Activated CD4-positive, alpha-beta T cell treated with anti-CD3 and anti-CD28 coated beads, Interleukin-2, amount 50 U/mL, for 24 hours (primary cell): ENCODE measurements around the gene NOTUM.
"Not testable (repeated sequence)": the region's sequence is repeated elsewhere in the genome, so short reads cannot be mapped to it uniquely, and the experiment has no call there.

Source experiments
- DNase-seq, 2 donors: peaks; one replicate each; pipeline ENCODE4 v3.0.0-alpha.2; 2020; ENCODE audit warnings: low read depth in 1 of 2, low spot score in 1 of 2

The NOTUM gene

DNA sequence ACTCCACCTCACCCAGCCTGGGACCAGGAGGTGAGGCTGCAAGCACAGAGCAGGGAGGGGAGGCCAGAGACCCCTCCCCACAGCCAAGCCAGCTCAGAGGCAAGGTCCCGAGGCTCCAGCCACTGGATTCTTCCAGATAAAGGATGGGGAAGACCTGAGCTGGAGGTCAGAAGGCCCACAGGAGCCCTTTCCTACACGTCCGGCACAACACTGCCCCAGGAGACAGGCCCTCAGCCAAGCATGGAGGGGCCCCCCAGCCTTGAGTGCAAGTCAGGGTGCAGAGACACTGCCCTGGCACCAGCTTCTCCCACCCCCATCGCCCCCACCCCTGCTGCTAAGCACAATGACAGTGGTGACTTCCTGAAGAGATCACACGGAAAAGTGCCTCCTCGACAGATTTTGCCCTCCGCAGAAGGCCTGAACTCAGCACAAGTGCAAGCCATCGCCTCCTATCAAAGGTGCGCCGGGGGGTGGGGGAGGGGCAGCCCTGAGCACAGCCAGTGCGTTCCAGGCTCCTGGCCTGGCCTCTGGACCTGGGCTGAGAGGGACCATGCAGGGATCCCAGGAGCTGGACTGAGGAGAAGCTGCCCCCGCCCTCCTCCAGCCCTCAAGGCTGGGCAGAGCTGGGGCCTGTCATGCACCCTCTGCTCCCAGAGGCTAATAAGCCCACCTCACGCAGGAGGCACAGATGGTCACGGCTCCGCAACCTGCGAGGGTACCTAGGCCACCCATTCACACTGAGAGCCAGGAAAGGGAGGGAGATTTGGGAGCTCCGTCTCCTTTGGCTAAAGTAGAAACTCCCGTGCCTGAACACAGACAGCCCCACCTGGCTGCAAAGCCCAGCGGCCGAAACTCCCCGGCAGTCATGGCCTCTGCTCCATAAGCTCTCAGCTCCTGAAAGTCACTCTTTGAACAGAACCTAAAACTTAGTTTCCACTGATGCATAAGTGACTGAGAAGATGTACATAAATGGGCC, 36.1 kb downstream of the NOTUM start:
- no peak for DNase-seq

DNA sequence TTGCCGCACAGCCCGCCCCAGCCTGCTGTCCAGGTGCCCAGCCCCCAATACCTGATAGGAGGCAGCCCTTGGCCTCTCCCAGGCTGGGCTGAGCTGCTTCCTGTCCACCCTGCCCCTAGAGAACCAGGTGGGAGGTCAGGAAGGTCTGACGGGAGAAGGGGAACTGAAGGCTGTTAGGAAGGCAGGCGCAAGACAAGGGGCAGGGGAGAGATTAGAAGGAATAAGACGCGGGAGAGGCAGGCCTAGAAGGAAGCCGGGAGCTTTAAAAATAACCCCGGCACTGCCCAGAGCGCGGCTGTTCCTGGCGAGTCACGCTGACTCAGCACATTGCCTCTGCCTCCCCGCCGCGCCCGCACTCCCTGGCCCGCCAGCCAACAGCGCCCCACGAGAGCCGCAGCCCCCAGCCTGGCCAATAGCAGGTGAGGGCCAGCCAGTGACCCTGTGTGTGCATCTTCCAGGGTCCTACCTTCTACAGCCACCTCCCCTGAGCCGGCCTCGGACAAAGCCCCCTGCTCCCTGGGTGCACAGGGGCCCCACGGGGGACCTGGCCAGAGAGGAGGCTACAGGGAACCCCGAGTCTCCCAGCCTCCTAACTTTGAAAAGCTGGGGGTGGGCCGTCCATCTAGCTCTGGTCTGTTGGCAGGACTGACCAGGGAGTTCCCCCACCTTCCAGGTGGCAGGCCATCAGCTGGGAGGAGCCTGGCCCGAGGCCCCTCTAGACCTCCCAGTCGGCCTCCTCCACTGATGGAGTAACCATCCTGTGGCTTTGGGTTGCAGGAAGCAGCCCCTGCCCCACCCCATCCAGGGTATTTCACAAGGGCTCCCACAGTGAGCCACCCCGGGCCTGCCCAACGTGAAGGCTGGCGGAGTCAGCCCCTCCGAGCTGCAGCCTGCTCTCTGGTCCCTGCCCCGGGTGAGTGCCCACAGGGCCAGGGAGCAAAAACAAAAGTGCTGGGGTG, 37.4 kb downstream of the NOTUM start:
- no peak for DNase-seq

DNA sequence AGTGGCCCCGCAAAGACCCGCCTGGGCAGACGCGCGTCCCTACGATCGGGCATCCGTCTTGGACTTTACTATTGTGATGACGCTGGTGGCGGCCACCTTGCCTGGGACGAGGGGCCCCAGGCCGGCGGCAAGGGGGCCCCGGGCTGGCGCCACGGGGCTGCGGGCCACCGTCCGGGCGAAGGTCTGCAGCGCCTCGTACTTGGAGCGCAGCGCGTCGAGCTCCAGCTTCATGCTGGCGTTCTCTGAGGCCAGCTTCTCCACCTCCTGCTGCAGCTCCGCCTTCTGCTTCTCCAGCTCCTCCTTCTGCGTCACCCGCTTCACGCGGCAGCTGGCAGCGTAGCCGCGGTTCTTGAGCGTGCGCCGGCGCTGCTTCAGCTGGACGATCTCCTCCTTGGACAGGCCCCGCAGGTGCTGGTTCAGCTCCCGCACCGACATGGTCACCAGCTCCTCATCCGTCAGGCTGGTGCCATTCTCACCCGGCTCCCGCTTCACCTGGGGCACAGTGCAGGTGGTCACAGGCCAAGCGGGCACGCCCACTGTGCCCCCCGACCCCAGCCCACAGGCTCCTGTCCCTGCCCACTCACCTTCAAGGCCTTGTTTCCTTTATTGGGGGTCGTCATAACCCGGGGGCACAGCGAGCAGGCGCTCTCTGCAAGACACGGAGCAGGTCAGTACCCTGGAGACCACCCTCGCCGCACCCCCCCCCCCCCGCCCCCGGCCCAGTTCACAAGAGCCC, 38.3 kb downstream of the NOTUM start:
- DNase-seq: no peak

DNA sequence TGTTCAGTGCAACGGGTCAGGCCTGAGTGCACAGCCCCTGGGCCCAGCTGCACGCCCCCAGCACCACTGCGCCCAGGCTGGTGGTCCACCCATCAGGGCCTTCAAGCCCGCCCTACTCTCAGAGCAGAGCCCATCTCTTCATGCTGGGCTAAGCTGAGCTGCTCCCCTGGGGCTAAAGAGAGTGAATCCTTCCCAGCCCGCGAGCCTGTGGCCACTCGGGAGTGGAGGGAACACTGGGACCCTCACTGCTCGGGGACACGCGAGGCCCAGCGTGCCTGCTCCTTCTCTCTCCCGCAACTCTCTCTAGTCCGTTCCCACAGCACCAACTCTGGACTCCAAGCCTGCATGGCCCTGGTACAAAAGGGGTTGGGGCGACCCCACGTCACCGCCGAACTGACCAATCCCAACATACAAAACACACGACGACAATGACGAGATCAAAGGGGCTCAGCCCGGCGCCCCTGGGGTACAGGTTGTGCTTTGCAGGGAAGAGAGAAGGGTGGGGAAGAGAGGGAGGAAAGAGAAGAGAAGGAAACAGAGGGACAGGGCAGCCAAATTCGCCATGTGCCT, 38.9 kb downstream of the NOTUM start:
- no peak for DNase-seq

DNA sequence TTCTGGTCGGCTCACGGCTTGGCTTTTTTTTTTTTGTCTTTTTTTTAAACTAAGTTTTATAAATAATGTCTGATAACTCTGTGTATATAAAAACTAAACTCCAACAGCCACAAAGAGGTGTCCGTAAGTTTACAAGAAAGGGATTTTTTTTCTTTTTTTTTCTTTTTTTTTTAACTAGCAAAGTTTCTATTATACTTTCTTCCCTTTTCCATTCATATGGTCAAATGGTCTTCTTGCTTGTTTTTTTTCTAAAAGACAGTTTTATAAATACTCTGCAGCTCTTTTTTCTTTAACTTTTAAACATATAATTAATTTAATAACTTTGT, 39.5 kb downstream of the NOTUM start:
- DNase-seq: no peak

DNA sequence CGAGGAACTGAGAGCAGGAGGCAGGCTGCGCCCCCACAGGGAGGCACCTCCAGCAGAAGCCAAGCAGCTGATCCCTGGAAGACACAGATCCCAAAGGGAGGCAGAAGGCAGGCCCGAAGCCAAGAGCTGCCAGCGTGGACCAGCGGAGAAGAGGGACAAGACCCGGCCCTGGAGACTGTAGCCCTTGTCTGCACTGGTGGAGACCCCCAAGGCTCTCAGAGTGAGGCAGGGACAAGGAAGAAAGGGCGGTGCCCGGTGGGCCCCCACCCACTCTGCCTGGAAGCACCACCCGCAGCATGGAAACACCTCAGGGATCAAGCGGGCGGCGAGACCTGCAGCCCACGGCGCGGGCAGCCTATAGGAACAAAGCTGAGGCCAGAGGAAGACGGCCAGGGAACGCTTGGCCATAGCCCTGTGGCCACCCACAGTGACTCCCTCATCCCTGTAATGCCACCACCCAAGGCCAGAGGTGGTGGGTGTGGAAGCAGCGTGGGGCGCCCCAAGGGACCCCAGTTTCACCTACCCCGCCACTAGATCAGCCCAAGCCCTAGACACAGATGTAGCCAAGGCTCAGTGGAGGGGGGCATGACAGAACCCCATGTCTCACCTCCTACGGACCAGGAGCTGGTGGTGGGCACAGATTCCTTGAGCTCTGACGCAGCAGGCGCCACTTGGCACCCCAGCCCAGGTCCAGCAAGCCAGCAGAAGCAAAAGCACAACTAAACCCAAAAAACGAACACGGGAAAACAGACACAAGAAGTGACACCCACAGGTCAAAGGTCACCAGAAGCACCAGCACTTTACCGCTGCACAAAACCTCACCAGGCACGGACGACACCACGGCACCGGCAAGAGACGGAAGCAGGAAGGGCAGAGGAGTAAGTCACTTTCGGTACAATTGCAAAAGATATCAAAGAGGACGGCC, 40.1 kb downstream of the NOTUM start:
- DNase-seq: no peak

DNA sequence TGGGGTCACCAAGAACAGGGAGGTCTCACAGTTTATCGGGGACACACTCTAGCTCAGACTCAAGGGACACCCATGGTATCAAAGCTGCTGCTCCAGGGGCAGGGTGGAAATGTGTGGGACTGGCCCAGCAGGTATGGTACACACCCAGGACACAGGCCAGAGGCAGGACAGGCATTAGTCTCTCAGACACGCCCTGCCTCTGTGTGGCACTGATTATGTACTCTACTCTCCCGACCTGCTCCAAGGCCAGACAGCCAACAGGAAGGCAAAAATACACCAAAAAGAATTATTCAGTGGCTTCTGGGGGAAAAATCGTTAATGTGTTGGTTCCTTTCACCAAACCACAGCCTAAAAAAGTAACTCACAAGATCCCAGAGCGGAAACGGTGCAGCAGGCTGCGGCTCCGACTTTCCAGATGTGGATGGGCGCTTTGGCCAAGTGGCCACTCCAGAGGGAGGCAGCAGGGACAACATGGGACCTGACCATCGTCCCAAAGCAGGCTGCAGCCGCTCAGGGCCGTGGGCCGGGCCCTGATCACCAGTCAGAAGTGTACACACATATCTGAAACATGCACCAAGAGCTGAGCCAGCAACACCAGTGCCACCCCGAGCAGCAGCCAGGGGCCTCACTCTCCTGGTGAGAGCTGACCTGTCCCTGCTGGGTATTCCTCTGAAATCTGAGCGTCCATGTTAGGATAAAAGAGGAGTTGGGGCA, 42.0 kb downstream of the NOTUM start:
- no peak for DNase-seq

DNA sequence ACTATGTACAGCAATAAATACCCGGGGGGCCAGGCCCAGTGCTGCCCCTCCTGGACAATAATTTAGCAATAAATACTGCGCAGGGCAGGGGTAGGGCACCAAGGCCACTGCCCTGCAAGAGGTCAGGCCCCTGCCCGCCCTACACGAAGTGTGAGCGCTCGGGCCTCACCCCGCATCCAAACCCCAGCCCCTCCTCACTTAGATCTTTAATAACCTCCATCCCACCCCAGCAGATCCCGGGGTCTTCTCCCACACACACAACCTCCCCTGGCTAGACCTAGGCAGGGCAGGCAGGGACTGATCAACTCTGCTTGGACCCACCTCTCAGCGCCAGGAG, 42.7 kb downstream of the NOTUM start:
- not testable (repeated sequence) for DNase-seq

DNA sequence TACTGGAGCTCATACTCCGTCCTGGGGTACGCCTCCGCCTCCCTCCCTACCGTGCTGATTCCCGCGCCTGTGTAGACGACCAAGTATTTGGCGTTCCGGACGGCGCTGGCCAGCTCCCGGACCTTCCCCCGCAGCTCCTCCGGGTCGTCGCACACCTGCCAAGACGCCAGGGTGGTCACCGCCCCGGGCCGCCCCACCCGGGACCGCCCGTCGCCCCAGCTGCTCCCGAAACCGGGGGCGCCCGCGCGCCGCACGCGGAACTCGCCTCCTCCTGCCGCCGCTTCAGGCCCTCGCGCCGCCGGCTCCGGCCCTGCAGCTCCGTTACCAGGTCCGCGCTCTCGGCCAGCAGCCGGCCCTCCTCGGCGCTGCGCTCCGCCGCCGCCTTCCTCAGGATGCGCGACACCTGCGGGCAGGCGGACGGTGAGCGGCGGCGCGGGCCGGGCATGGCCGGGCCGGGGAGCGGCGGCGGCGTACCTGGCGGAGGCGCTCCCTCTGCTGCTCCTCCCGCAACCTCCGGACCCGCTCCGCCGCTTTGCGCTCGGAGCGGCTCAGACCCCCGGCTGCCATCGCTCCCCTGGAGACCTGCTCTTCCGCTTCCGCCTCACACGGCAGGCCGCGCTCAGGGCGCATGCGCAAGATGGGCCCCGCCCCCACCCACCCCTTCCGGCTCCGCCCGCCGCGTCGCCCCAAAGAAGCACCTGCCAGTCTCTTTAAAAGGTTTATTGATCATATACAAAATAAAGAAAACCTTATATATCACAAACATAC, 43.2 kb downstream of the NOTUM start, which contains the start of gene SIRT7:
Gene SIRT7 (minus strand): TSS at position 612 of the 768 bp plus-strand sequence. CDS start 45 bp downstream, at position 567.
- peak; percentile 66 for DNase-seq

DNA sequence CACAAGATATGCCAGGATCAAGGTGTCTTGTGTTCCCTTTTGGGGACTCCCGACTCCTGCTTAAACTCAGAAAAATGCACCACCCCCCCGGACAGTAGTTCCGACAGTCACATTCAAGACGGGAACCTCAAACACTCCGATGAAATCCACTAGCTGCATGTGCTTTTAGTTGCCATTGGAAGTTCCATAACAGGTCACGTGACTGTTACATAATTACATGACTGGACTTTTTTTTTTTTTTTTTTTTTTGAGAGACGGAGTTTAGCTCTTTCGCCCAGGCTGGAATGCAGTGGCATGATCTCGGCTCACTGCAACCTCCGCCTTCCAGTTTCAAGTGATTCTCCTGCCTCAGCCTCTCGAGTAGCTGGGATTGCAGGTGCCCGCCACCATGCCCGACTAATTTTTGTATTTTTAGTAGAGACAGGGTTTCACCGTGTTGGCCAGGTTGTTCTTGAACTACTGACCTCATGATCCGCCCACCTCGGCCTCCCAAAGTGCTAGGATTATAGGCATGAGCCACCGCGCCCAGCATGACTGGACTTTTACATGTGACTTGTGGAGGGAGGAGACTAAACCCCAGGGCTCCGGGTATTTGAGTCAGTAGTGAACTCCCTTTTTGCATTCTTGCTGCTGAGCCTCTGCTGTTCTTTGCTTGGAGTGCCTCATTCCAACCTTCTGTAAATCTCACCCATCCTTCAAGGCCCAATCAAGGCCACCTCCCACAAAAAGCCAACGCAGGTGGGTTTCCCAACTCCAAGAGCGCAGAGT, 44.6 kb downstream of the NOTUM start:
- DNase-seq: no peak

DNA sequence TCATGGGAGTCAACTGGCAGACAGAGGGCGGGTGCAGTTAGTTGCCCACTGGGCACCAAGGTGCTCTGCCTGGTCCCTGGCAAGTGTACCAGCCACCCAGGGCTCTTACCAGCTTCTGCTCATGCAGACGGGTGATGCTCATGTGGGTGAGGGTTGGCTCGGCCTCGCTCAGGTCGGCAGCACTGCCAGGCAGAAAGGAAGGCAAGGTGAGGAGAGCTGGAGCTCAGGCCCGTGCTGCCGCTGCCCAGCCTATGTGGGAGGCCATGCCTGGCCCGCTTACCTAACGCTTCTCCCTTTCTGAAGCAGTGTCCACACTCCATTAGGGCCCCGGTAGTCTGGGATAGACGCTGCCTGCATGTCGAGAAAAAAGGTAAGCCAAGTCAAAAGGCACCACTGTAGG, 45.7 kb downstream of the NOTUM start:
- no peak for DNase-seq

DNA sequence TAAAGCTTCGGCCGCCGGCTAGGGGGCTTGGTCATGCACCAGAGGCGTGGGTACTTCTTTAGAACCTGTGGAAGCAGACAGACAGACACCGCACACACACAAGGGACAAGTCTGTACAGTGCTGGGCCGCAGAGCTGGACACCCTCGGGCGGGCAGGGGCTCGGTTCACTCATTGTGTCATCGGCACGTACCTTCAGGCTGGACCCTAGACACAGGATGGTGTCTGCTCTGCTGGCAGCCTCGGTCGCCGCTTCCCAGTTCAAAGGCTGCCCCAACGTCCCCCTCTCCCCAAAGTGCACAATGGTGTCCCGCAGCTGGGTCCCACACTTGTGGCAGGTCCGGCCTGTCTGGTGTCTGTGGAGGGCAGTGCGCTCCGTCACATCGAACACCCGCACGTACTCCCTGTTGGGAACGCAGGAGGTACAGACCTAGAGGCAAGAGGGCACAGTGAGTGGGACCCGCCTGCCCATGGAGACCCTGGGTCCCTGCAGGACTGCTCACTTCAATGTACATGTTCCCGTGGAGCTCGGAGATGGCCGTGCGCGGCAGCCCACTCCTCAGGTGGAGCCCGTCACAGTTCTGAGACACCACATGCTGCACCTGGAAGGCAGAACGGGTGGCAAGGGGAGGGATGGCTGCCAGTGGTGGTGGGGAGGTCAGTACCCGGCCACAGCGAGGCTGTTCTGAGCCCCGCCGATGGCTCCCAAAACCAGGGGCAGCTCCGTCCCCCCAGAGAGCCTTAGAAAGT, 46.7 kb downstream of the NOTUM start:
- no peak for DNase-seq

DNA sequence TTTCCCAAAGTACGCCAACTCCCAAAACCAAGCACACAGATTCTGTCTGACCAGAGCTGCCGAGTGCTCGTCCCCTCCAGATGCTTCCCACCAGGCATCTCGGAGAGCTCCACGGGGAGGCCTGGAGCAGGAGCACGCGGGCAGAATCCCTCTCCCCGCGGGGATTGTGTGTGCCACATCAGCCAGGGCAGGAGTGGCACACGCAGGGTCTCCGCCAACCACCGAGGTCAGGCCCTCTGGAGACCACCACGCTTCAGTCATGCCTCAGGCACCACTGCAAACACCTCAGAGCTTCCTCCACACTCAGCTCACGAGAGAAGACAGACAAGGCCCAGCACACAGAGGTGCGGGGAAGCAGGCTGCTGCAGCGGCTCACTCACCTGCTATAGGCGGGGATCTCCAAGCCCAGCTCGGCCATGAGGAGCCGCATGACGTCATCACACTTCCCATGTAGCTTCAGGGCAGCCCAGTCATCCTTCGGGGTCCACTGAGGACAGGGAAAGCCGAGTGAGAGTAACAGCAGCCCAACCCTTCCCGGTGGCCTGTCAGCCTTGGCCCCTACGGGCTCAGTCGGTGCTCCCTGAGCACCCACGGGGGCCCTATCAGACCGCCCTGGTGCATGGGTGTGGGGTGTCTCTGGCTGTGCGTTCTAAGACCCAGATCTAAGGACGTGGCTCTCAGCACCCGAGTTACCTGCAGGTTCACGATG, 47.4 kb downstream of the NOTUM start:
- no peak for DNase-seq

DNA sequence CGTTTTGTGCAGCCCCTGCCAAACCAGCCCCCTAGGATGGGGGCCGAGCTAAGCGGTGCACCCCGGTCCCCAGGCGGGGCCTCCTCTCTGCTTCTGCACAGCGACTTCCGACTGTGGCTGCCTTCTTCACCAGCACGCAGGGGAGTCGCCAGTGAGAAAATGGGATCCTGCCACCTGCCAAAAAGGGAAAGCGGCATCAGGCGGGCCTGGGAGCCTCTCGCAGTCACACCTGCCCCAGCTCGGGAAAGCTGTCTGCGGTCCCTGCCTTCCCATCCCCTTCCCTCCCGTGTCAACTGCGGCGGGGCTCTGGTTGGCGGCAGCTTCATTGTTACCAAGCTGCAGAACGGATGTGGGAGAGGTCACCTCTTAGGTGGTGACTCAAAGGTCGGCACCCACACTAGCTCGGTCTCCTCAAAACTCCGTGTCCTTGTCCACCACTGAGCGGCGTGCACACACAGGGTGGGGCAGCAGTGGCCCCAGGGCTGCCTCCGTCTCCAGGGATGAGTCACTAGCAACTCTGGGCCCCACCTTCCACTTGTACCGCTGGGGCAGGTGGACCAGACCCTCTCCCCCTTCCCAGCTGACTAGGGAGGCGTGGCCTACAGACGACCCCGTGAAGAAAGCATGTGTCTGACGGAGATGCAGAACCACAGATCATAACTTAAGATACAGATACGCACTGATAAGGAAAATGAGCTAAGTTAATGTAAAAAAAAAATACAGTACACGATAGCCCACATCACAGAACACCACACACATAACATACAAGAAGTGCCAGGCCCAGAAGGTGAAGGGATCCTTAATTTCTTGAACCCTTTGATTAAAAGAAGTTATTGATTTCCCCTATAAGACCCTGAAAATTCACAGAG, 48.3 kb downstream of the NOTUM start:
- DNase-seq: no peak

DNA sequence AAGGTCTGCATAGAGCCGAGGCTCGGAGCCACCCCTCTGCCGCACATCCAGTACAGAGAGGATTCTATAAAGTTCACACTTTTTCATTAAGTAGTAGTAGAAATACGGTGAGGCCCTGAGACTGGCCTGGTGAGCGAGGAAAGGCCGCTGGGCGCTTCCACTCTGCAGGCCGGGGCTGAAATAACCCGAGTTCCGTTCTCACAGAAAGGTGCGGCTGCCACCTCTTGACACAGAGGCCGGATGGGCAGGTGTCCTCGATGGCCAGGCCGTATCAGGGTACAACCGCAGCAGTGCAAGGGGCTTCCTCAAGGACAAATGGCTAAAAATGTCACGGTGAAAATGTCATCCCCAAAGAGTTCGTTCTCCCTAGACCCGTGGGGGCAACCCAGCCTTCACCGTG, 49.0 kb downstream of the NOTUM start:
- DNase-seq: no peak
